HG03558 (cell line): ENCODE data around the gene OR51V1.
A peak's percentile ranks its signal among the peaks of the same experiment; 100 is the strongest.
"Not testable (repeated sequence)": the region's sequence is repeated elsewhere in the genome, so short reads cannot be mapped to it uniquely, and the experiment has no call there.

ENCODE experiments used
- ATAC-seq: cut with Tn5 transposase; IDR thresholded peaks from one replicate; pipeline ENCODE4 v1.9.1; 2021; ENCODE audit warnings: moderate number of reproducible peaks; ENCODE audit not compliant: unreplicated experiment; ENCODE audit errors: extremely low read depth

Gene OR51V1

DNA sequence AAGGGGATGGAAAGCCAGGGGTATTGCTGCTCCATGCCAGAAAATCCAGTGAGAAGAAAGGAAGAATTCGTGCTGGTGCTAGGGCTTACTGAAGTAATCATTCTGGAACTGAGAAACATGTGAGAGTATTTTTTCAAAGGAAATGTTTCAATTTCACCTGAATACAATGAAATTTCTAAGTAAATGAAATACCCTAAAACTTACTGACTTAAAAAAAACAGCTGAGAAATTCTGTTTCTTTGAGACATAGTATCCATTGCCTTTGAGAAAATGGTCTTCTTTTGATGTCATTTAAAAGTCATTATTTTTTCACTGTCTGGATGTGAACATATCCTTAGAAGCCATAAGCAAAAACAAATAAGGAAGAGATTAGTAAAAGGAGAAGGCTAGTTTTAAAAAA, at the start of gene OR51V1:
OR51V1 (minus strand) TSS at position 101 of the 400 bp plus-strand sequence; CDS start at position 101, 0 bp downstream.
- ATAC-seq, result no peak

GRCh38 chr11:5249807-5250396, 49.4 kb upstream of the OR51V1 start, which contains the start of gene HBG1:
HBG1 (minus strand) TSS chr11:5249857; CDS start chr11:5249804, 53 bp downstream.
- ATAC-seq, result not testable (repeated sequence)

- ATAC-seq, result not testable (repeated sequence)
Measured at GRCh38 chr11:5248498-5248897, 48.0 kb upstream of the OR51V1 start.

GRCh38 chr11:5247472-5248192, 47.1 kb upstream of the OR51V1 start:
- no peak for ATAC-seq

DNA sequence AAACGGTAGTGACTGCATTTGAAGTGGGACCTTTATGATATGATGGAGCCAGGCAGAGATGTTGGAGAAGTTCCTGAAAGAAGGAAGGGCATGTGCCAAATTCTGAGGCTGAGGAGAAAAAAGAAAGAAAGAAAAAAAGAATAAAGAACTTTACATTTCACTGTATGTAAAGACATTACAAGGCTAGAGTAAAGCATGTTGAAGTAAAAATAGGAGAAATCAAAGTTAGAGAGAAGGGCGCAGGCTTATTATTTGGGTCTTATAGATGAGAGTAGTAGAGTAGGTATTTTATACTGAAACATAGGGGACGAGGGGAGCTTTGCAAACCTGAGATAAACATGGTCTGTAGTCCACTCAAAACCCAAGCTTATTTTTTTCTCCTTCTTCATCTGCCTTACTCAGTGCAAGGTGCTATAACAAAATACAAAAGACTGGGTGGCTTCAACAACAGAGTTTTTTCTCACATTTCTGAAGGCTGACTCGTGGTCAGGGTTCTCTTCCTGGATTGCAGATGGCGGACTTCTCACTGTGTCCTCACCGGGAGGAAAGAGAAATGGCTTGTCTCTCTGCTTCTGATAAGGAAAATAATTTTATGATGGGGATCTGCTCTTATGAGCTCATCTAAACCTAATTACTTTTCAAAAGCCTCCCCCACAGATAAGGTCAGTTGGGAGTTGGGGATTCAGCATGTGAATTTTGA, 46.4 kb upstream of the OR51V1 start:
- ATAC-seq, result no peak

- ATAC-seq, result no peak
Measured at GRCh38 chr11:5245155-5245554, 44.7 kb upstream of the OR51V1 start.

DNA sequence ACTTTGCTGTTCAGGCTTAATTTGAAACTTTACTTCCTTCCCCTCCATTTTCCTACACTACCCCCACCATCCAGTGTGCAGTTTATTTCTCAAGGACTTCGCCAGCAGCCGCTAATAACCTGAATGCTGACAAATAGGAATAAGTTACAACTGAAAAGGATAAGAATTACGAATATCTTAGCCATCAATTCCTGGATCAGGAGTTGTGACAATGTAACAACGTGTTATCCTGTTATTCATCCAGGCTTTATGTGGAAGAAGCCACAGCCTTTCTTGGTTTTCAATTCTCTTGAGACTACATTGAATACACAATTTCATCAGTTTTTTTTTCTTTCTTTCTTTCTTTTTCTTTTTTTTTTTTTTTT, 43.3 kb upstream of the OR51V1 start:
- ATAC-seq, result no peak

DNA sequence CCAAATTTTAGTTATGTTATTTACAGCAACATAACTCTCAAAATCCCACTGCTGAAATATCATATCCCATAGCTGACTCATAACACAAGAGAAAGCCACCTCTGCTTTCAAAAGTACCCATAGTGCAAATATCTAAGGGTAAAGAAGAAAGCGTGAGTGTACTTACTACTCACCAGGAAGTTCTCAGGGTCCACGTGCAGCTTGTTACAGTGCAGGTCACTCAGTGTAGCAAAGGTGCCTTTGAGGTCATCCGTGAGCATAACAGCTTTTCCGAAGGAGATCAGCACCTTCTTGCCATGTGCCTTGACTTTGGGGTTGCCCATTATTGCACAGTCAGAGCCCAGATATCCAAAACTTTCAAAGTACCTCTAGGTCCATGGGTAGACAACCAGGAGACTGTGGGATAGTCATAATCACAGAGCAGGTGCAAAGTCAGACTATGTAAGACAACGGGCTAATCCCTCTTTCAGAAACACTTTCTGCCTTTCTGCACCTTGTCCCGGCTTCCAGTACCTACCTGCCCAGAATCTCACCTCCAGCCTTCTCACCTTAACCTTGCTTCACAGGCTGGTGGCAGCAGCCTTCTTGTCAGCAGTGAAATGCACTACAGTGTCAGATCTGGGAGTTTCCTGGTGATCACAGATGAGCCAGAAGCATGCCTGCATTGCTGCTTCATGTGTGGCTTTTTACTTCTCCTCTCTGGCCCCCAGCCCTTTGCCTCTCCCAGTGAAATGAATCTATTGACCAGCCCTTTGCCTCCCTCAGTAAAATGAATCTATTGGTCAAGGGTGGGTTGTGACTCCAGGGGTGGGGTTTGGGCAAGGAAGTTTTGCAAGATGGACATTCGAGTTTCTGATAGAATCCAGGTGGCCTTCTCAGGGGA, 42.7 kb upstream of the OR51V1 start:
- ATAC-seq, result no peak

GRCh38 chr11:5242208-5242607, 41.7 kb upstream of the OR51V1 start:
- ATAC-seq, result no peak

GRCh38 chr11:5241458-5241857, 41.0 kb upstream of the OR51V1 start:
- ATAC-seq, result no peak

DNA sequence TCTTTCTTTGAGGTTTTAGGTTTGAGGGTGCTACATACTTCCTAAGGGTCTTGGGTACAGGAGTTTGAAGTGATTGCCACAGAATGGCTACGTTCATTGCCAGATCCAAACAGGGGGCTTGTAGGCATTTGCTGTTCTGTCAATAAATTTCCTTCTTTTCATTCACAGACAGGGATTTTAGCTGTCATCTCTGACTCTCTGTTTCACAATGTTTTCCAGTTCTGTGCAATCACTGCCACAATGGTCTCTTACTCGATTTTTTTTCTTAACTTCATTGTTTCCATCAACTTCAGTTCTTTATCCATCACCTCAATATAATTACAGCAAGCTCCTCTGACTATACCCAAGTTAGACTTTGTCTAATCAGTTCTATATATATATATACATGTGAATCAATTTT, 40.0 kb upstream of the OR51V1 start:
- ATAC-seq, result no peak

DNA sequence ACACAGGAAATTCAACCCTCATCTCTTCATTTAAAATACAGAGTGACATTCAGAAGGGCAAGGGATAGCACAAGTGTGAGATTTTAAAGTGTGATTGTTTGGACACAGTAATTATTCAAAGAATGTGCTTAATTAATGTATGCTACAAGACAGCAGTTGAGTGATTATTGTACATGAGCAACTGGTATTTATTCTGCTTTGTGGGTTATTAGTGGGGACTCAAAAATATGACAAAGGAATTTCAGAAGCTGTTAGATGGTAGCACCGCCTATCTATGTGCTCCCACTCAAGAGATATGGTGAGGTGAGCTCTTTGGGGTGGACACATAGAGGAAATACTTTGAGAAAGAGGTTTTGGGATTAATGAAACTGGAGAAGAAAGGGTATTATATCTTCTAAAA, 39.6 kb upstream of the OR51V1 start:
- ATAC-seq, result no peak

DNA sequence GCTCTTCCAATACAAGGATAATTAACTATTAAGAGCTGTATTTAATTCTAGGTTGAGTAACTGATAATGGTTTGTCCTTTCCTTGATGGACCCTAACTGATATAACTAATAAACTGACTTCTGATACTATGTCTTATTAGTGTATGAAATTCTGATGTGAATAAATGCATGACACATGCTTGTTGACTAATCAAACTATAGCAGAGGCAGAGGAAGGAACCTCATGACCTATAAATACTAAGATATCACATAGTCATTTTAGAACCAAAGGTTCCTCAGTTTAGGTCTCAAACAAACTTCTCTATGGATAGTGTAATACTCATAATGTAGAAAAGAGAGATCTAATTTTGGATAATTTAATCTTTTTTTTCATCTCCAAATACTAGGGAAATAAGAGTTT, 38.6 kb upstream of the OR51V1 start:
- no peak for ATAC-seq

DNA sequence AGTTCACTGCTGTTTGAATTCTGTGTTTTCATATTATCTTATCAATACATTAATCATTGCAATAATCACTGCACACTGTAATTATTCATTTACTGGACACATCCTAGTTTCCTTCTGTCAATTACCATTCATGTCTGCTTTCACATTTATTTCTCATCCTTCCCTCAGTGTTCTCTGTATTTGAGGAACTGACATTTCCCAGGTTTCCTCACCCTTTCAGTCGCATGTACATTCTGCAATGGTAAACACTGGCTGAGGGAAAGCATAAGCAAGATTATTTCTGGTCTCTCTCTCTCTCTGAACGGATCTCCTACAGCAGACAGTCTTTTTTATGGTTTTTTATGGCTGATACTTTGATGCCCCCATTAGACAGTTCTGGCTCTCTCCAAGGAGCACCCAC, 38.0 kb upstream of the OR51V1 start:
- ATAC-seq, result no peak

DNA sequence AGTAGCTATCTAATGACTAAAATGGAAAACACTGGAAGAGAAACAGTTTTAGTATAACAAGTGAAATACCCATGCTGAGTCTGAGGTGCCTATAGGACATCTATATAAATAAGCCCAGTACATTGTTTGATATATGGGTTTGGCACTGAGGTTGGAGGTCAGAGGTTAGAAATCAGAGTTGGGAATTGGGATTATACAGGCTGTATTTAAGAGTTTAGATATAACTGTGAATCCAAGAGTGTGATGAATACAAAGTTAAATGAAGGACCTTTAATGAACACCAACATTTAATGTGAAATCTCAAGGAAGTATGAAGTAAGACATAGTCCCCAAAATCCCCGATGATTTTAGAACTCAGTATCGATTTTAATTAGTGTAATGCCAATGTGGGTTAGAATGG, 36.9 kb upstream of the OR51V1 start:
- ATAC-seq, result no peak

DNA sequence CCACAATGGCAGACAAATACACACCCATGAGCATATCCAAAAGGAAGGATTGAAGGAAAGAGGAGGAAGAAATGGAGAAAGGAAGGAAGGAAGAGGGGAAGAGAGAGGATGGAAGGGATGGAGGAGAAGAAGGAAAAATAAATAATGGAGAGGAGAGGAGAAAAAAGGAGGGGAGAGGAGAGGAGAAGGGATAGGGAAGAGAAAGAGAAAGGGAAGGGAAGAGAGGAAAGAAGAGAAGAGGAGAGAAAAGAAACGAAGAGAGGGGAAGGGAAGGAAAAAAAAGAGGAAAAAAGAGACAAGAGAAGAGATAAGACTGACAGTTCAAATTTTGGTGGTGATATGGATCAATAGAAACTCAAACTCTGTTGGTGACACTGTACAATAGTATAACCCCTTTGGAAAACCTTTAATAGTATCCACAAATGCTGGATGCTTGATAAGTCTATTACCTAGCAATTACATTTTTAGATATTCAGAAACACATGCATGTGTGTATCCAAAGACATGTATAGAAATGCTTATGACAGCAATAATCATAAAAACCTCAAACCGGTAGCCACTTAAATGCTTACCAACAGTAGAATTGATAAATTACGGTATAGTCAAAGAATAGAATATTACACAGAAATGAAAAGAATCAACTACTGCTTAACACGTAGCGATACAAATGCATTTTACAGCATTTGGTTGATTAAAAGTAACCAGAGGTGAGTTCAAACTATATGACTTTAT, 35.0 kb upstream of the OR51V1 start:
- ATAC-seq, result no peak

GRCh38 chr11:5234381-5234834, 33.9 kb upstream of the OR51V1 start, which contains the start of gene HBD:
HBD (minus strand) TSS chr11:5234483; CDS start chr11:5234433, 50 bp downstream.
- peak; percentile 68 for ATAC-seq

DNA sequence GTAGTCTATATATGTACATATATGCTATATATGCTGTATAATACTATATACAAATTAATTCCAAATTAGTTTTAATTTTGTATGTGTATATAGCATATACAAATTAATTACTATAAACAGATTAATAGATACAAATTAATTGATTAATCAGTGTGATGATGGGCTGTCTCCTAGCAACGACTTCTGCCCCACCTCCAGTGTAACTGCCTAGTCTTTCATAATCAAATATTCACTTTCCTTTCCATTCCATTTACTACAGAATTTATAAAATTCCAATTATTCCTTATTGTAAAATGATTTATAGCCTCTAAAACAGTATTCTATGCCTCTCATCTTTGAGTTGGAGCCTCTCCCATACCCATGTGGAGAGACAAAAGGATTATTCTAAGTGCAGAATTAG, 32.8 kb upstream of the OR51V1 start:
- no peak for ATAC-seq

DNA sequence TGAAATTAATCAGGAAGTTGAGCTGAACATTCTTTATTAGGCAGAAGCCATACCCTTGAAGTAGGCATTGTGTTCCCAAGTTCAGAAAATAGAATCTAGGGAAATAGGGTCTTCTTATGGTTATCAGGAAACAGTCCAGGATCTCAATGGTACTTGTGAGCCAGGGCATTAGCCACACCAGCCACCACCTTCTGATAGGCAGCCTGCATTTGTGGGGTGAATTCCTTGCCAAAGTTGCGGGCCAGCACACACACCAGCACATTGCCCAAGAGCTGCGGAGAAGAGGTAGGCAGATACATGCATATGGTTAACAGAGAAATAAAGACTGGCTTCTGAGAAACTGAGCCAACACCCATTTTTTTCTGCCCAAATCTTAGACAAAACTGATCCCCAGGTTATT, 32.3 kb upstream of the OR51V1 start:
- no peak for ATAC-seq

DNA sequence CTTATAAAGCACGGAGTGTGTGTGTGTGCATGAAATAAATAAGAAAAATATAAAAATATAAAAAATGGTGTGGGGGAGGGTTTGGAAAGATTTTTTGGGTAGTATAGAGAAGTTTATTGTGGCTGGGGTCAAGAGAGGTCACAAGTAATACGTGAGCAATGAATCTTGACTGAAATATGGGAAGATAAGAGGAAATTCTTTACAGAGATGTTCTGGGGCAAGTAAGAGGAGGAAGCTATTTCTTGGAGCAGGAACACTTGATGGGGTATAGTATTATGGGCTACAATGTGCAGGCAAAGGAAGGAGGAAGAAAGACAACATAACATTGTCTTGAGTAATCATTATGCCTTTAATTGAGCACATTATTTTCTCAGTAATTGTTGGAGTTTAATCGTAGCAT, 31.7 kb upstream of the OR51V1 start:
- ATAC-seq, result no peak
